Spleen (tissue), 7 donors: Measurements from ENCODE around the gene C5AR2.

ENCODE experiments used
- CTCF ChIP-seq, 11 experiments: fragments of 200-600 bp in 7 of 11; fragments of 450-650 bp in 4 of 11; sonication (generic) in 4 of 11; IDR thresholded peaks in 8 of 11; conservative IDR thresholded peaks in 3 of 11; 1 replicate in 7 of 11; 2 replicates in 4 of 11; pipeline versions ENCODE4 v1.4.0 to v1.8.0; 2016 to 2021; ENCODE audit warnings: antibody characterized with exemption in 11 of 11, inconsistent platforms in 4 of 11, mild to moderate bottlenecking in 1 of 11
- POLR2AphosphoS5 ChIP-seq, 3 donors: sonication (generic); formaldehyde crosslinking; IDR thresholded peaks; one replicate each; pipeline ENCODE4 v1.5.1; 2017; ENCODE audit warnings: antibody characterized with exemption in 3 of 3
- donor health status: DM: no; HTN: no; CAD: no; lungs with moderate emphysema.
- donor health status: DM: no; HTN: no; CAD: no.
- donor health status: DM: no; HTN: no; CAD: no.

GRCh38 chr19:47306303-47306702 is 25.7 kb upstream of the C5AR2 start:
- TF ChIP-seq CTCF (IDR thresholded peaks at IDR 0.05 in 8 of 11, conservative IDR thresholded peaks at IDR 0.05 in 3 of 11) (no peak), POLR2AphosphoS5 (IDR thresholded peaks at IDR 0.05) (no peak)
